ENCODE data around the gene APOBEC4.

APOBEC4 gene, protein sequence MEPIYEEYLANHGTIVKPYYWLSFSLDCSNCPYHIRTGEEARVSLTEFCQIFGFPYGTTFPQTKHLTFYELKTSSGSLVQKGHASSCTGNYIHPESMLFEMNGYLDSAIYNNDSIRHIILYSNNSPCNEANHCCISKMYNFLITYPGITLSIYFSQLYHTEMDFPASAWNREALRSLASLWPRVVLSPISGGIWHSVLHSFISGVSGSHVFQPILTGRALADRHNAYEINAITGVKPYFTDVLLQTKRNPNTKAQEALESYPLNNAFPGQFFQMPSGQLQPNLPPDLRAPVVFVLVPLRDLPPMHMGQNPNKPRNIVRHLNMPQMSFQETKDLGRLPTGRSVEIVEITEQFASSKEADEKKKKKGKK

GRCh38 chr1:183652547-183653461 is at the start of gene APOBEC4:
TSS of gene APOBEC4 (minus strand) at chr1:183653316. CDS start at chr1:183648781, 4,535 bp downstream.
- TF ChIP-seq, protein P1, sequence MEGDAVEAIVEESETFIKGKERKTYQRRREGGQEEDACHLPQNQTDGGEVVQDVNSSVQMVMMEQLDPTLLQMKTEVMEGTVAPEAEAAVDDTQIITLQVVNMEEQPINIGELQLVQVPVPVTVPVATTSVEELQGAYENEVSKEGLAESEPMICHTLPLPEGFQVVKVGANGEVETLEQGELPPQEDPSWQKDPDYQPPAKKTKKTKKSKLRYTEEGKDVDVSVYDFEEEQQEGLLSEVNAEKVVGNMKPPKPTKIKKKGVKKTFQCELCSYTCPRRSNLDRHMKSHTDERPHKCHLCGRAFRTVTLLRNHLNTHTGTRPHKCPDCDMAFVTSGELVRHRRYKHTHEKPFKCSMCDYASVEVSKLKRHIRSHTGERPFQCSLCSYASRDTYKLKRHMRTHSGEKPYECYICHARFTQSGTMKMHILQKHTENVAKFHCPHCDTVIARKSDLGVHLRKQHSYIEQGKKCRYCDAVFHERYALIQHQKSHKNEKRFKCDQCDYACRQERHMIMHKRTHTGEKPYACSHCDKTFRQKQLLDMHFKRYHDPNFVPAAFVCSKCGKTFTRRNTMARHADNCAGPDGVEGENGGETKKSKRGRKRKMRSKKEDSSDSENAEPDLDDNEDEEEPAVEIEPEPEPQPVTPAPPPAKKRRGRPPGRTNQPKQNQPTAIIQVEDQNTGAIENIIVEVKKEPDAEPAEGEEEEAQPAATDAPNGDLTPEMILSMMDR (conservative IDR thresholded peaks at IDR 0.05; ENCODE audit: low read length) = no peak
- DNase-seq (ENCODE audit: low read depth) = no peak
- no peak within 1 kb of the TSS for H3K4me3 ChIP-seq (ENCODE audit: low read length)

- TF ChIP-seq, protein P1 (conservative IDR thresholded peaks at IDR 0.05; ENCODE audit: low read length) = no peak
- no peak for DNase-seq (ENCODE audit: low read depth)
- no peak overlapping the region for H3K4me3 ChIP-seq (ENCODE audit: low read length)
Observed at GRCh38 chr1:183702813-183703198, 49.7 kb upstream of the APOBEC4 start.

DNA sequence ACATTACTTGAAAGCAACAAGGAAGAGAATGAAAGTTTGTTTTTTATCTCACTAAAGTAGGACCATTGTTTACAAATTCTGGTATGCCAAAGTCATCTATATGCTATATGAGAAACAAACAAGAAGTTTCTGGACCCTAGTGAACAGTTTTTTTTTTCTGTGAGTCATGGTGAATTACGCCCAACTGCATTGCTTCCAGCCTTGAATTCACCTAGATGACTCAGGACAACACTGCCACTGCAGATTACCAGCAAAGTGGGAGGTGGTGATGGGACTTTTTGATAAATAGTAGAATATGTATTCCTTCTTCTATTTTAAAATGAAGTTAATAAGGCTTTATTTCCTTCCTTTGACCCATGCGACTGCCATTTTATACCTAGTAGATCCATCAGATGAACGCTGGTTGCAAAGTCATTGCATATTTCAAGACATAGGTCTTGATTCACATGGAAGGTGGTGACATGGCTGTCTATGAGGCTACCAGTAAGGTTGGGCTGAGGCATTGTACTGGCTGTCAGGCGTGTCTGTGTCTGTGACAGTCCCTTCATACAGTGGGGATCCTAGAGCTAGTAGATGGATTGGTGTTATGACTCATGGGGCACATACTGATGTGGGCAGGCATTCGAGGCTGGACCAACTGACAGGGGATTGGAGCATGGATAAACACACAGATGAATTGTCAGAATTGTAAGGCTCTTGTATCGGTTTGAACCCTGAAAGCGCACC is 49.1 kb upstream of the APOBEC4 start:
- TF ChIP-seq, protein P1 (conservative IDR thresholded peaks at IDR 0.05; ENCODE audit: low read length) = no peak
- DNase-seq (ENCODE audit: low read depth) = no peak
- no peak overlapping the region for H3K4me3 ChIP-seq (ENCODE audit: low read length)

GRCh38 chr1:183699616-183700160 is 46.6 kb upstream of the APOBEC4 start:
- DNase-seq (ENCODE audit: low read depth) = peak; percentile 42

DNA sequence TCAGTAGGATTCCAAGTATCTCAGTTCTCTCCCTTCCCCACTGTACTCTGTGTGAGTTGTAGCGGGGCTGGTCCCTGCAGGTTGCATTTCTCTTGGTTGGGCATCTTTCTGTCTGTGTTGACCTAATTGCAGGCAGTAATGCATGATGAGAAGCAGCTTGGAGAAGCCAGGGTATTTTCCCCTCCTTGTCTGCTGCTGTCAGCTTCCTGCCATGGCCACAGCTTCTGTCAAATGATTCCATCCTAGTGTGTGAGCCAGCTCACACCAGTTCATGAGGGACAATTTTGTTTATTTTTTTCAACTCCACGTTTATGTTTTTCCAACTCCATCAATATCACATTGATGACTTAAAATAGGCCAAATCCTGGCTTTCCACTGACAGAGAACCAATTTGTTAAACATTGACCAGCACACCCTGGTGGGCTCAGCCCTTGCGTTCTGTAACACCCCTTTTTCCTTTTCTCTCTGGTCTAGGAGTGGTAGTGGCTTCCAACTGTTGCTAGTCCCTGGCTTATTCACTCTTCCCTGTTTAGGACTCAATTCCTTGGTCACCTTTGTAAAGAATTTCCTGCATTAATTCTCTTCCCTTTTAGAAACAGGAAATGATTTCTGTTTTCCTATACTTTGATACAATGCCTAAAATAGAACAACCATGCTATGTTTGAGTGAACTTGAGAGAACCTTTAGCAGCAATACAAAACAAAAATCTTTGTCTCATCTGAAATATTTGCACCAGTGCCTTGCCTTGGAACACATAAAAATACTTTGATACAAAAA is 44.9 kb upstream of the APOBEC4 start:
- no peak overlapping the region for H3K4me3 ChIP-seq (ENCODE audit: low read length)
- no peak for DNase-seq (ENCODE audit: low read depth)
- TF ChIP-seq, protein P1 (conservative IDR thresholded peaks at IDR 0.05; ENCODE audit: low read length) = no peak

More at GRCh38 chr1:183699616-183700160, 46.6 kb upstream of the APOBEC4 start:
- TF ChIP-seq, protein P1 (conservative IDR thresholded peaks at IDR 0.05; ENCODE audit: low read length) = no peak
- no peak overlapping the region for H3K4me3 ChIP-seq (ENCODE audit: low read length)

GRCh38 chr1:183696981-183697380 is 43.9 kb upstream of the APOBEC4 start:
- no peak for DNase-seq (ENCODE audit: low read depth)
- TF ChIP-seq, protein P1 (conservative IDR thresholded peaks at IDR 0.05; ENCODE audit: low read length) = no peak
- no peak overlapping the region for H3K4me3 ChIP-seq (ENCODE audit: low read length)
